ENCODE measurements around the gene RBM18. TPM values are rescaled to one million over a fixed set of nuclear protein-coding genes. Genes with fewer than 3 reads are reported as not detected.

RBM18 gene
- total and polyA plus RNA-seq, 2 donors (not counting 1 experiment from before 2014, with no cell fraction given) = 11.2 to 25.1 TPM

- H3K4me3 ChIP-seq (replicated peaks in 1 of 4; ENCODE audit: control extremely low read depth in 1 of 4, insufficient read depth in 1 of 4, low read depth in 3 of 4, low read length in 4 of 4) = no peak overlapping the region
- no peaks in the 10 kb centered on the region for H3K4me1 ChIP-seq (ENCODE audit: control insufficient read depth, extremely low read depth, insufficient read depth, low read length)
- H4K20me1 ChIP-seq (ENCODE audit: control insufficient read depth, extremely low read depth, insufficient read depth, low read length) = no peaks in the 10 kb centered on the region
- no peaks in the 10 kb centered on the region for H3K9me3 ChIP-seq (ENCODE audit: control insufficient read depth, insufficient read depth, low read depth, low read length)
- no peak overlapping the region for H3K4me2 ChIP-seq (ENCODE audit: extremely low read depth, insufficient read depth, low read length)
- H3K79me2 ChIP-seq (ENCODE audit: control insufficient read depth, insufficient read depth, low read length) = no peaks in the 10 kb centered on the region
- H3K27ac ChIP-seq (ENCODE audit: insufficient read depth, low read length) = no peak overlapping the region
- DNase-seq (ENCODE audit: low read depth in 2 of 2) = no peak
- H2AFZ ChIP-seq (ENCODE audit: low read length) = no peak overlapping the region
- H3K9ac ChIP-seq (ENCODE audit: insufficient read depth, low read length) = no peak overlapping the region
- no peaks in the 10 kb centered on the region for H3K27me3 ChIP-seq (ENCODE audit: control insufficient read depth, insufficient read depth, low read length)
- TF ChIP-seq EZH2 (IDR thresholded peaks at IDR 0.05; ENCODE audit: low read length, missing control alignments) (no peak), CTCF (conservative IDR thresholded peaks at IDR 0.05 in 1 of 2, IDR thresholded peaks at IDR 0.05 in 1 of 2; ENCODE audit: low read depth in 1 of 2, low read length in 2 of 2) (no peak)
- peaks cover 3% of the 10 kb centered on the region for H3K36me3 ChIP-seq (ENCODE audit: control insufficient read depth, insufficient read depth, low read length)
Measured at GRCh38 chr9:122297512-122297911, 32.9 kb upstream of the RBM18 start.

GRCh38 chr9:122294531-122294930, 29.9 kb upstream of the RBM18 start:
- Histone ChIP-seq H3K4me3 (replicated peaks in 1 of 4; ENCODE audit: control extremely low read depth in 1 of 4, insufficient read depth in 1 of 4, low read depth in 3 of 4, low read length in 4 of 4) (no peak overlapping the region), H3K27ac (ENCODE audit: insufficient read depth, low read length) (no peak overlapping the region), H3K36me3 (ENCODE audit: control insufficient read depth, insufficient read depth, low read length) (peaks cover 3% of the 10 kb centered on the region), H3K4me1 (ENCODE audit: control insufficient read depth, extremely low read depth, insufficient read depth, low read length) (no peaks in the 10 kb centered on the region), H4K20me1 (ENCODE audit: control insufficient read depth, extremely low read depth, insufficient read depth, low read length) (no peaks in the 10 kb centered on the region), H2AFZ (ENCODE audit: low read length) (no peak overlapping the region), H3K9me3 (ENCODE audit: control insufficient read depth, insufficient read depth, low read depth, low read length) (no peaks in the 10 kb centered on the region), H3K27me3 (ENCODE audit: control insufficient read depth, insufficient read depth, low read length) (no peaks in the 10 kb centered on the region), H3K9ac (ENCODE audit: insufficient read depth, low read length) (no peak overlapping the region), H3K4me2 (ENCODE audit: extremely low read depth, insufficient read depth, low read length) (no peak overlapping the region), H3K79me2 (ENCODE audit: control insufficient read depth, insufficient read depth, low read length) (no peaks in the 10 kb centered on the region)
- TF ChIP-seq EZH2 (IDR thresholded peaks at IDR 0.05; ENCODE audit: low read length, missing control alignments) (no peak), CTCF (conservative IDR thresholded peaks at IDR 0.05 in 1 of 2, IDR thresholded peaks at IDR 0.05 in 1 of 2; ENCODE audit: low read depth in 1 of 2, low read length in 2 of 2) (no peak)
- no peak for DNase-seq (ENCODE audit: low read depth in 2 of 2)

GRCh38 chr9:122291458-122291857, 26.8 kb upstream of the RBM18 start:
- H3K79me2 ChIP-seq (ENCODE audit: control insufficient read depth, insufficient read depth, low read length) = no peaks in the 10 kb centered on the region
- no peak overlapping the region for H2AFZ ChIP-seq (ENCODE audit: low read length)
- DNase-seq (ENCODE audit: low read depth in 2 of 2) = no peak
- no peak overlapping the region for H3K4me2 ChIP-seq (ENCODE audit: extremely low read depth, insufficient read depth, low read length)
- H4K20me1 ChIP-seq (ENCODE audit: control insufficient read depth, extremely low read depth, insufficient read depth, low read length) = no peaks in the 10 kb centered on the region
- no peaks in the 10 kb centered on the region for H3K9me3 ChIP-seq (ENCODE audit: control insufficient read depth, insufficient read depth, low read depth, low read length)
- H3K27me3 ChIP-seq (ENCODE audit: control insufficient read depth, insufficient read depth, low read length) = no peaks in the 10 kb centered on the region
- TF ChIP-seq EZH2 (IDR thresholded peaks at IDR 0.05; ENCODE audit: low read length, missing control alignments) (no peak), CTCF (conservative IDR thresholded peaks at IDR 0.05 in 1 of 2, IDR thresholded peaks at IDR 0.05 in 1 of 2; ENCODE audit: low read depth in 1 of 2, low read length in 2 of 2) (no peak)
- H3K27ac ChIP-seq (ENCODE audit: insufficient read depth, low read length) = no peak overlapping the region
- no peaks in the 10 kb centered on the region for H3K4me1 ChIP-seq (ENCODE audit: control insufficient read depth, extremely low read depth, insufficient read depth, low read length)
- no peak overlapping the region for H3K9ac ChIP-seq (ENCODE audit: insufficient read depth, low read length)
- peaks cover 6% of the 10 kb centered on the region for H3K36me3 ChIP-seq (ENCODE audit: control insufficient read depth, insufficient read depth, low read length)
- no peak overlapping the region for H3K4me3 ChIP-seq (replicated peaks in 1 of 4; ENCODE audit: control extremely low read depth in 1 of 4, insufficient read depth in 1 of 4, low read depth in 3 of 4, low read length in 4 of 4)
